Spleen (tissue), 7 donors: ENCODE data around the gene LRSAM1.

ENCODE experiments used
- POLR2A ChIP-seq, 3 donors: fragments of 450-650 bp; IDR thresholded peaks; one replicate each; pipeline ENCODE4 v1.5.1; 2017; ENCODE audit warnings: antibody characterized with exemption in 3 of 3, mild to moderate bottlenecking in 1 of 3
- POLR2AphosphoS5 ChIP-seq, 3 donors: sonication (generic); formaldehyde crosslinking; IDR thresholded peaks; one replicate each; pipeline ENCODE4 v1.5.1; 2017; ENCODE audit warnings: antibody characterized with exemption in 3 of 3
- TF ChIP-seq, protein P1 (sequence below), 11 experiments: fragments of 200-600 bp in 7 of 11; fragments of 450-650 bp in 4 of 11; sonication (generic) in 4 of 11; IDR thresholded peaks in 8 of 11; conservative IDR thresholded peaks in 3 of 11; 1 replicate in 7 of 11; 2 replicates in 4 of 11; pipeline versions ENCODE4 v1.4.0 to v1.8.0; 2016 to 2021; ENCODE audit warnings: antibody characterized with exemption in 11 of 11, inconsistent platforms in 4 of 11, mild to moderate bottlenecking in 1 of 11
- donor health status: DM: no; HTN: no; CAD: no; lungs with moderate emphysema.
- donor health status: DM: no; HTN: no; CAD: no.
- donor health status: DM: no; HTN: no; CAD: no.

DNA sequence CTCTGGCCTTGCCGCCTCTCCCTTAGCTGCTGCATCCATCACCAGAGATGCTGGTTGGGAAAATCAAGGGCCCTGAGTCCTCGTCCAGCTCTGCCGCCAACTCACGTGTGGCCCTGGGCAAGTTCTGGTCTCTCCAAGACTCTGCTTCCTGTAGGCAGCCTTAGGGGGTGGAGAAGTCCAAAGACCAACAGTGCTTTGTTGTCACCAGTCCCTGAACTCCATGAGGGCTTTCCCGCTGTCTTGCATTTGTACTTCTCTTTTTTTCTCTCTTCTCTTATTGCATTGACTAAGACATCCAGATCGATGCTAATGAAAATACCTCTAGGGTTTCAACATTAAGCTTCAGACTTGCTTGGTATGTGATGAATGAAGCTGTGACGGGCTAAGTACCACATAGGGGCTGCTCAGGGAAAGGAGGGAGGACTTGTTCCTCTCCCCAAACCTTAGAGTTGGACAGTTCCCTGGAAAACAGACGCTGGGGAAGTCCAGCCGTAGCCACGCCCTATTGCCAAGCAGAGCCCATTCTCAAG is 97.1 kb downstream of the LRSAM1 start:
- TF ChIP-seq, protein P1, sequence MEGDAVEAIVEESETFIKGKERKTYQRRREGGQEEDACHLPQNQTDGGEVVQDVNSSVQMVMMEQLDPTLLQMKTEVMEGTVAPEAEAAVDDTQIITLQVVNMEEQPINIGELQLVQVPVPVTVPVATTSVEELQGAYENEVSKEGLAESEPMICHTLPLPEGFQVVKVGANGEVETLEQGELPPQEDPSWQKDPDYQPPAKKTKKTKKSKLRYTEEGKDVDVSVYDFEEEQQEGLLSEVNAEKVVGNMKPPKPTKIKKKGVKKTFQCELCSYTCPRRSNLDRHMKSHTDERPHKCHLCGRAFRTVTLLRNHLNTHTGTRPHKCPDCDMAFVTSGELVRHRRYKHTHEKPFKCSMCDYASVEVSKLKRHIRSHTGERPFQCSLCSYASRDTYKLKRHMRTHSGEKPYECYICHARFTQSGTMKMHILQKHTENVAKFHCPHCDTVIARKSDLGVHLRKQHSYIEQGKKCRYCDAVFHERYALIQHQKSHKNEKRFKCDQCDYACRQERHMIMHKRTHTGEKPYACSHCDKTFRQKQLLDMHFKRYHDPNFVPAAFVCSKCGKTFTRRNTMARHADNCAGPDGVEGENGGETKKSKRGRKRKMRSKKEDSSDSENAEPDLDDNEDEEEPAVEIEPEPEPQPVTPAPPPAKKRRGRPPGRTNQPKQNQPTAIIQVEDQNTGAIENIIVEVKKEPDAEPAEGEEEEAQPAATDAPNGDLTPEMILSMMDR (IDR thresholded peaks at IDR 0.05 in 8 of 11, conservative IDR thresholded peaks at IDR 0.05 in 3 of 11) = no peak
- TF ChIP-seq POLR2A (IDR thresholded peaks at IDR 0.05) = no peak
- TF ChIP-seq POLR2AphosphoS5 (IDR thresholded peaks at IDR 0.05) = no peak
